ENCODE results near the gene CARD14. TPM values are rescaled to one million over a fixed set of nuclear protein-coding genes. Genes with fewer than 3 reads are reported as not detected.

The CARD14 gene
- total and polyA plus RNA-seq, 2 experiments from 2014 or later: 0.08 to 0.52 TPM

- H3K27me3 Mint-ChIP-seq (ENCODE audit: insufficient read depth, low read depth, poor library complexity): peaks cover 9% of the 10 kb centered on the region
- Histone ChIP-seq H3K36me3 (ENCODE audit: insufficient read depth) (no peaks in the 10 kb centered on the region; the same call in 1 of the 2 replicates), H3K4me3 (no peak overlapping the region), H3K79me2 (replicated peaks; ENCODE audit: insufficient read depth) (no peaks in the 10 kb centered on the region), H3K27me3 (ENCODE audit: insufficient read depth) (no peaks in the 10 kb centered on the region), H3K4me2 (no peak overlapping the region), H3K4me1 (ENCODE audit: insufficient read depth) (no peaks in the 10 kb centered on the region), H3F3A (replicated peaks; ENCODE audit: low read depth) (no peaks in the 10 kb centered on the region), H4K20me1 (replicated peaks; ENCODE audit: insufficient read depth) (peaks cover 3% of the 10 kb centered on the region; the same call in 1 of the 2 replicates), H3K9me2 (ENCODE audit: insufficient read depth) (no peaks in the 10 kb centered on the region), H2AFZ (no peak overlapping the region), H3K27ac (ENCODE audit: low read depth) (no peak overlapping the region)
- no peak overlapping the region for H3K27ac Mint-ChIP-seq
- ATAC-seq (no peak), DNase-seq (ENCODE audit: low spot score) (no peak)
- no peak for TF ChIP-seq STAT1 (IDR thresholded peaks at IDR 0.05; ENCODE audit: unreplicated experiment)
- TF ChIP-seq REST (IDR thresholded peaks at IDR 0.05; ENCODE audit: unreplicated experiment): no peak
- no peak for TF ChIP-seq ZNF462 (CRISPR knock-in tag; IDR thresholded peaks at IDR 0.05)
- TF ChIP-seq ZNF114 (CRISPR knock-in tag; IDR thresholded peaks at IDR 0.05): no peak
- TF ChIP-seq CTCF (conservative IDR thresholded peaks at IDR 0.05; ENCODE audit: low read depth in 2 of 2): no peak
- TF ChIP-seq ZNF331 (CRISPR knock-in tag; IDR thresholded peaks at IDR 0.05; ENCODE audit: low read depth): no peak
- H3K4me1 Mint-ChIP-seq: no peaks in the 10 kb centered on the region; the same call in 2 of the 3 replicates
- H3K9me3 Mint-ChIP-seq: no peaks in the 10 kb centered on the region
- H3K4me3 Mint-ChIP-seq: no peak overlapping the region
- peaks cover 21% of the 10 kb centered on the region; the same call in 2 of the 3 replicates for H3K36me3 Mint-ChIP-seq (ENCODE audit: low read depth)
Measured at GRCh38 chr17:80244871-80245509, 75.2 kb downstream of the CARD14 start.
